Cardiac muscle cell (in vitro differentiated cells and primary cell): ENCODE data around the gene PLCD3. TPM values are rescaled to one million over a fixed set of nuclear protein-coding genes. Genes with fewer than 3 reads are reported as not detected.

Experiments
- DNase-seq, 2 donors: peaks; one replicate each; pipeline versions ENCODE4 v3.0.0 to v3.0.0-alpha.2; 2010 to 2017; ENCODE audit warnings: low read depth in 1 of 2, low spot score in 1 of 2
- H3K27ac ChIP-seq: fragments of 200-600 bp; sonication (generic); 2 replicates; pipeline ENCODE4 v1.5.1; 2016
- H3K27me3 ChIP-seq: fragments of 200-600 bp; sonication (generic); 2 replicates; pipeline ENCODE4 v1.6.0; 2016; ENCODE audit warnings: control low read depth
- H3K36me3 ChIP-seq: fragments of 200-600 bp; sonication (generic); 2 replicates; pipeline ENCODE4 v1.5.1; 2016; ENCODE audit warnings: control low read depth
- H3K4me1 ChIP-seq: fragments of 200-600 bp; sonication (generic); 2 replicates; pipeline ENCODE4 v1.8.1; 2017; ENCODE audit warnings: low read depth, mild to moderate bottlenecking, mixed run types
- H3K4me3 ChIP-seq: fragments of 200-600 bp; sonication (generic); 2 replicates; pipeline ENCODE4 v1.5.1; 2016; ENCODE audit warnings: mild to moderate bottlenecking
- H3K9me3 ChIP-seq: fragments of 200-600 bp; sonication (generic); 2 replicates; pipeline ENCODE4 v1.5.1; 2017; ENCODE audit warnings: low read depth, mild to moderate bottlenecking, control low read depth
- CTCF ChIP-seq: IDR thresholded peaks from 2 replicates; pipeline ENCODE4 v1.5.1; 2012; ENCODE audit warnings: low read depth, mild to moderate bottlenecking, low read length
- polyA plus RNA-seq: library from polyadenylated mRNA; unstranded; fragments of >200 nt; fragmentation: Nextera tagmentation; extraction: Ambion mirVana; gene quantifications from 2 replicates; pipeline ENCODE4 v1.2.1, GENCODE V29; 2016
- total RNA-seq: library from RNA; depleted of rRNA; stranded (reverse); fragments of >200 nt; gene quantifications from 2 replicates; pipeline ENCODE4 v1.2.3, GENCODE V29; 2016

Gene PLCD3
- total and polyA plus RNA-seq, 2 experiments from 2014 or later, result 36.0 to 66.3 TPM

- Histone ChIP-seq H3K27me3 (no peaks in the 10 kb centered on the region), H3K4me3 (no peak overlapping the region), H3K27ac (no peak overlapping the region), H3K4me1 (no peaks in the 10 kb centered on the region), H3K36me3 (peaks cover 13% of the 10 kb centered on the region), H3K9me3 (no peaks in the 10 kb centered on the region)
- DNase-seq, result peak in 1 of 2 donors; percentile 94
- TF ChIP-seq CTCF, result no peak
These were observed 58.8 kb downstream of the PLCD3 start for GRCh38 chr17:45073414-45074070.

GRCh38 chr17:45070809-45071208 lies 61.5 kb downstream of the PLCD3 start:
- H3K27ac ChIP-seq, result no peak overlapping the region
- H3K4me3 ChIP-seq, result no peak overlapping the region
- no peaks in the 10 kb centered on the region for H3K27me3 ChIP-seq
- H3K4me1 ChIP-seq, result no peaks in the 10 kb centered on the region
- H3K9me3 ChIP-seq, result no peaks in the 10 kb centered on the region
- no peak for TF ChIP-seq CTCF
- DNase-seq, result no peak
- peaks cover 13% of the 10 kb centered on the region for H3K36me3 ChIP-seq

- no peaks in the 10 kb centered on the region for H3K9me3 ChIP-seq
- H3K27me3 ChIP-seq, result no peaks in the 10 kb centered on the region
- no peak overlapping the region for H3K27ac ChIP-seq
- H3K36me3 ChIP-seq, result peaks cover 13% of the 10 kb centered on the region
- H3K4me1 ChIP-seq, result no peaks in the 10 kb centered on the region
- no peak overlapping the region for H3K4me3 ChIP-seq
- TF ChIP-seq CTCF, result no peak
- no peak for DNase-seq
These were observed 62.3 kb downstream of the PLCD3 start for GRCh38 chr17:45070001-45070400.

- no peak overlapping the region for H3K4me3 ChIP-seq
- DNase-seq, result no peak
- peaks cover 14% of the 10 kb centered on the region for H3K4me1 ChIP-seq
- peaks cover 6% of the 10 kb centered on the region for H3K36me3 ChIP-seq
- no peaks in the 10 kb centered on the region for H3K27me3 ChIP-seq
- no peaks in the 10 kb centered on the region for H3K9me3 ChIP-seq
- TF ChIP-seq CTCF, result no peak
- H3K27ac ChIP-seq, result peak overlapping the region; percentile 68
These were observed 64.7 kb downstream of the PLCD3 start for GRCh38 chr17:45067637-45068036.

- Histone ChIP-seq H3K27ac (peak overlapping the region; percentile 89), H3K4me1 (peaks cover 29% of the 10 kb centered on the region), H3K27me3 (no peaks in the 10 kb centered on the region), H3K9me3 (no peaks in the 10 kb centered on the region), H3K4me3 (no peak overlapping the region), H3K36me3 (no peaks in the 10 kb centered on the region)
- no peak for DNase-seq
- no peak for TF ChIP-seq CTCF
These were observed 69.1 kb downstream of the PLCD3 start for GRCh38 chr17:45063198-45063597.
